Measurements from ENCODE around the gene MTHFR.

Gene MTHFR

DNA sequence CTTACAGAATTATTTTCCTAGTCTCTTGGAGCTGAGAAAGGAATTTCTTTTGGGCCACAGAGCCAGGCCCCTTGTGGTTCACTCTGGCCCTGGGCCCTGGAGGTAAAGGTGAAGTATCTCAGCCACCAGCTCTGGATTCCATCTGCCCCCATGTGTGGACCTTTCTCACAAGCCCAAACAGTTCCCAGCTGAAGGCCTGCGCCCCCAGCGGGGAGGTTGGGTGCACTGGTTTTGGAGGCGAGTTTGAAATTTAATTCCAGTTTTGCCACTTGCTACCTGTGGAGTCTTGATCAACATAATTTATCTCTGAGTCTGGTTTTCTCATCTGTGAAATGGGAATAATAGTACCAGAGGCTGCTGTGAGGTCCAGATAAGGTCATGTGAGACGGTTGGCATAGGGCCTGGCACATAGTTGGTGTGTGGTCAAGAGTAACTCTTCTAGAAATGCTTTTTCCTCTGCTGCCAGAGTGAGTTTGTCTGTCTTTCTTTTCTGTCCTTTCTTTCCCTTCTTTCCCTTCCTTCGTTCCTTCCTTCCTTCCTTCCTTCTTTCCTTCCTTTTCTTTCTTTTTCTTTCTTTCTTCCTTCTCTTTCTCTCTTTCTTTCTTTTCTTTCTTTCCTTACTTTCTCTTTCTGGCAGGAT lies 63.7 kb downstream of the MTHFR start:
- no peaks in the 10 kb centered on the region for H3K27me3 ChIP-seq (ENCODE audit: control insufficient read depth in 1 of 2, insufficient read depth in 2 of 2, low read length in 2 of 2)
- no peak overlapping the region for H3K27ac ChIP-seq (ENCODE audit: low read depth, low read length)
- no peaks in the 10 kb centered on the region for H3K9me3 ChIP-seq (ENCODE audit: low read length)
- peaks cover 6% of the 10 kb centered on the region for H3K4me1 ChIP-seq (ENCODE audit: insufficient read depth, low read length)
- H3K36me3 ChIP-seq (ENCODE audit: insufficient read depth, low read length), result peaks cover 8% of the 10 kb centered on the region
- H3K4me3 ChIP-seq (ENCODE audit: low read depth in 1 of 2, low read length in 2 of 2), result no peak overlapping the region
- no peak overlapping the region for H3K9ac ChIP-seq (ENCODE audit: low read length)

DNA sequence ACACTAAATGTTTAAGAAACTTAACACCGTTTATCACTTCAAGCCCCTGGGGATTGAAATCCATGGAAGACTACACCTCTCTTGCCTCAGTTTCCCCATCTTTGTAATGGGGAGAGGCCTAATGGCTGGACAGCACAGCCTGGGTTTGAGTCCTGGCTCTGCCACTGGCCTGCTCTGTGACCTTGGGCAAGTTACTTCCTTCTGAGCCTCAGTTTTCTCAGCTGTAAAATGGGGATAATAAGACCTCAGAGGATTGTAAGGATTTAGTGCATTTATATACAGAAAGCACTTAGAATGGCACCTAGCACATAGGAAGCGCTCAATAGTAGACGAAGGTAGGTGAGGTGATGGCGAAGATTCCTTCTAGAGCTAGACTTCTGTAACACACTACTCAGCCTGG lies 64.3 kb downstream of the MTHFR start:
- H3K4me3 ChIP-seq (ENCODE audit: low read depth in 1 of 2, low read length in 2 of 2), result no peak overlapping the region
- no peak overlapping the region for H3K9ac ChIP-seq (ENCODE audit: low read length)
- peaks cover 12% of the 10 kb centered on the region for H3K4me1 ChIP-seq (ENCODE audit: insufficient read depth, low read length)
- no peaks in the 10 kb centered on the region for H3K27me3 ChIP-seq (ENCODE audit: control insufficient read depth in 1 of 2, insufficient read depth in 2 of 2, low read length in 2 of 2)
- H3K27ac ChIP-seq (ENCODE audit: low read depth, low read length), result no peak overlapping the region
- no peaks in the 10 kb centered on the region for H3K9me3 ChIP-seq (ENCODE audit: low read length)
- H3K36me3 ChIP-seq (ENCODE audit: insufficient read depth, low read length), result peaks cover 8% of the 10 kb centered on the region

DNA sequence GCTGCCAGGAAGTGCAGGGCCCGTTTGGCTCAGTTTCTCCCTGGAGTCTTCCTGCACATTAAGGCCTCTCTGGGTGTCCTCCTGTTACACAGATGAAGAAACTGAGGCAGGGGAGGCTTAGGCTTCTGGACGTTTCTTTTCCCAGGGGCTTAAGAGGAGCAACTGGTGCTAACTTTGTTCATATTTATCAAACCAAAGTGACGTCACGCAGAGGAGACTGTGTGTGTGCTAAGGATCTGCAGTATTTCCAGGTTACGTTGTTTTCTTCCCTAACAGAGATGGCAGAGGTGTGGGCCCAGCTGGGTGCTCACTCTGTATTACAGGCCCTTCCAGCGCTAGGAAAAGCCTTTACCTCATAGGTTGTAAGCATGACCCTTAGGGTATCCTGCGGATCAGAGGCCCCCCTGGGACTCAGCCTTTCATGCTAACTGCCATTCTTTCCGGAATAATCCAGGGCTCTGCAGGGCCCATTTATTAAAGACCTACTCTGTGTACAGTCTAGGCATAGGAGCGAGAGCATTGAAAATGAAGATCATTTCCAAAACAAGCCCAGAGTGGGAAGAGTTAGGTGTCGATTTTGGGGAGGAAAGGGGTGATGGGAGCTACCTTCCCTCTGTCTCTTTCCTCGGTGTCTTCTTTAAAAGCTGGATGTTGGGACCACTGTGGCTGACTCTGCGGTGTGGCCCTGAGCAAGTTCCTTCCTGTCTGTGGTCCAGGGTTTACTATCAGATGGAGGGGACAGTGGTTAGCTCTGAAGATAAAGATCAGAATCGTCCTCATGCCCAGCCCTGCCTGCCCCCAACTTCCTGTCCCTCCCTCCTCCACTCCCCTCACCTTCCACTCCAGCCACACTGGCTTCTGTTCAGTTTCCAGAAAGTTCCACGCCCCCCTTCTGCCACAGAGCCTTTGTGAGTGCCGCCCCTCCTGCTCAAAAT lies 65.2 kb downstream of the MTHFR start:
- Histone ChIP-seq H3K4me3 (ENCODE audit: low read depth in 1 of 2, low read length in 2 of 2) (no peak overlapping the region), H3K9me3 (ENCODE audit: low read length) (no peaks in the 10 kb centered on the region), H3K27ac (ENCODE audit: low read depth, low read length) (no peak overlapping the region), H3K27me3 (ENCODE audit: control insufficient read depth in 1 of 2, insufficient read depth in 2 of 2, low read length in 2 of 2) (no peaks in the 10 kb centered on the region), H3K4me1 (ENCODE audit: insufficient read depth, low read length) (peaks cover 13% of the 10 kb centered on the region), H3K36me3 (ENCODE audit: insufficient read depth, low read length) (peaks cover under 1% of the 10 kb centered on the region), H3K9ac (ENCODE audit: low read length) (no peak overlapping the region)

DNA sequence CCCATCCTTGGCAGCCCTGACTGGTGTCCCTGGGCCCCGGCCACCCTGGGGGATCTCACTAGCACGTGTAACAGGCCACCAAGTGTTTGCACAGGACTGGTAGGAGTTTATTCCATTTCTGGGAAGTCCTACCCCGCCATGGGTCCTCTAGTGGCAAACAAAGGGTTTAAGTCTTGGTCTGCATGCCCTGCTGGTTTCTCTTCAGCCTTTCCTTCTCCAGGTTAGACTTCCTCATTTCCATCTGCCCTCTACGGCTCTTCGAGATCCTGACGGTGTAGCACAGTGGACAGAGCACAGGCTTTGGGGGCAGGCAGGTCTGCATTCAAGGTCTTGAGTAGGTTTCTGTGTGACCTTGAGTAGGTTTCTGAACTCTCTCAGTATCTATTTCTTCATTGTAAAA lies 67.0 kb downstream of the MTHFR start:
- Histone ChIP-seq H3K9ac (ENCODE audit: low read length) (no peak overlapping the region), H3K4me1 (ENCODE audit: insufficient read depth, low read length) (peaks cover 16% of the 10 kb centered on the region), H3K9me3 (ENCODE audit: low read length) (no peaks in the 10 kb centered on the region), H3K4me3 (ENCODE audit: low read depth in 1 of 2, low read length in 2 of 2) (no peak overlapping the region), H3K27me3 (ENCODE audit: control insufficient read depth in 1 of 2, insufficient read depth in 2 of 2, low read length in 2 of 2) (no peaks in the 10 kb centered on the region), H3K36me3 (ENCODE audit: insufficient read depth, low read length) (no peaks in the 10 kb centered on the region), H3K27ac (ENCODE audit: low read depth, low read length) (no peak overlapping the region)

DNA sequence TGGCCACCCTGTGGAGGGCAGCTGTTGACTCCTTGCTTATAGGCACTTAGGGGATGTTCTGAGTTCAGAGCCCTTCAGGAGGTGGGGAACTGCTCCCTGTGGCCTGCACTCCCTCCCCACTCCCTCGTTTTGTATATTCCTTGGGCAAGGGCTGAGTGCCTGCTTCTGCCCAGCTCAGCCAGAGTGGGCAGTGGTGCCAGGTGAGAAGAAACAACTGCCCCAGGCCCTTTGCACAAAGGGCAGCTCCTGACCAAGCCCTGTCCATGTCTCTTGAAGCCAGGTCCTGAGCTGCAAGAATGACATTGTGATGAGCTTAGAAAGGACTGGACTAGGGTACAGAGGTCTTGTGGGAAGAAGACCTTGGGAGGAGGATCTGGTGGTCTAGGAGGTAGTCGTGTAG lies 67.7 kb downstream of the MTHFR start:
- Histone ChIP-seq H3K4me1 (ENCODE audit: insufficient read depth, low read length) (peaks cover 20% of the 10 kb centered on the region), H3K27me3 (ENCODE audit: control insufficient read depth in 1 of 2, insufficient read depth in 2 of 2, low read length in 2 of 2) (no peaks in the 10 kb centered on the region), H3K4me3 (ENCODE audit: low read depth in 1 of 2, low read length in 2 of 2) (no peak overlapping the region), H3K9me3 (ENCODE audit: low read length) (no peaks in the 10 kb centered on the region), H3K27ac (ENCODE audit: low read depth, low read length) (no peak overlapping the region), H3K9ac (ENCODE audit: low read length) (no peak overlapping the region), H3K36me3 (ENCODE audit: insufficient read depth, low read length) (no peaks in the 10 kb centered on the region)

DNA sequence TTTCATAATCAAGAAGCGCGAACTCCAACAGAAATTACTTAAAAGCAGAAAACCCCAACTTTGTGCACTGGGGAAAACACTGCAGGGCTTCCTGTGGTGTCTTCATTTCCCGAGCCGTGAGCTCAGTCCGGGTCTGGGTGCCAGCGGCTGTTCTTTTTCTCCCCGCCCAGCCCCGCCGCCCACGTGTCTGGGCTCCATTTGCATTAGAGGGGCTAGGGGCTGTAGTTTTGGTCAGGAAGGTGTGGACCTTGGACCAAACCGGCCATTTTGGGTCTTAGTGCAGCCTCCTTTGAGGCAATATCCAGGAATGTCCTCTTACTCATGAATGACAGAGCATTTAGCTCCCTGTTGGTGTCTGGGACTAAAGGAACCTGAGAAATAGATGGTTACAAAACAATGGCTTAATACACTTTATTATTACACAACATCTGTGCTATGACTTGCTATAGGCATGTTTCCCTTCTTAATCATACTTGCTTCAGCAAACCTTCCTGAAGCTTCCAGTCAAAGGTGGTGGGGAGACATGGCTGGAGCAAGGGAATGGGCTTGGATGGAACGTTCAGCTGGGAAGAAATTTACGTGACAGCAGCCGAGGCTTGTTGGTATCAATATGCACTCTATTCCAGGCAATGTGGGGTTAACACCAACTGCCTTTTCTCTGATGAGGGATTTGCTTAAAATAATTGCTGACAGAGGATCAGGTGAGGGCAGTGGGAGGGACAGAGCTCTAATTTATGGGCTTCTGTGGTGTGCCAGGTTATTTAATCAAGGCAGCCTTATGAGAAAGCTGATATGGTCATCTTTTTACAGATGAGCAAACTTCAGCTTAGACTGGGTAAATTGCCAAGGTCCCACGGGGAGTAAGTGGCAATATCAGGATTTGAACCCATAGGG lies 68.8 kb downstream of the MTHFR start:
- H3K27me3 ChIP-seq (ENCODE audit: control insufficient read depth in 1 of 2, insufficient read depth in 2 of 2, low read length in 2 of 2), result no peaks in the 10 kb centered on the region
- H3K27ac ChIP-seq (ENCODE audit: low read depth, low read length), result peak overlapping the region; percentile 87
- peaks cover 30% of the 10 kb centered on the region for H3K4me1 ChIP-seq (ENCODE audit: insufficient read depth, low read length)
- no peaks in the 10 kb centered on the region for H3K36me3 ChIP-seq (ENCODE audit: insufficient read depth, low read length)
- H3K9ac ChIP-seq (ENCODE audit: low read length), result peak overlapping the region; percentile 72
- no peaks in the 10 kb centered on the region for H3K9me3 ChIP-seq (ENCODE audit: low read length)
- H3K4me3 ChIP-seq (ENCODE audit: low read depth in 1 of 2, low read length in 2 of 2), result peak overlapping the region; percentile 58 to 93

DNA sequence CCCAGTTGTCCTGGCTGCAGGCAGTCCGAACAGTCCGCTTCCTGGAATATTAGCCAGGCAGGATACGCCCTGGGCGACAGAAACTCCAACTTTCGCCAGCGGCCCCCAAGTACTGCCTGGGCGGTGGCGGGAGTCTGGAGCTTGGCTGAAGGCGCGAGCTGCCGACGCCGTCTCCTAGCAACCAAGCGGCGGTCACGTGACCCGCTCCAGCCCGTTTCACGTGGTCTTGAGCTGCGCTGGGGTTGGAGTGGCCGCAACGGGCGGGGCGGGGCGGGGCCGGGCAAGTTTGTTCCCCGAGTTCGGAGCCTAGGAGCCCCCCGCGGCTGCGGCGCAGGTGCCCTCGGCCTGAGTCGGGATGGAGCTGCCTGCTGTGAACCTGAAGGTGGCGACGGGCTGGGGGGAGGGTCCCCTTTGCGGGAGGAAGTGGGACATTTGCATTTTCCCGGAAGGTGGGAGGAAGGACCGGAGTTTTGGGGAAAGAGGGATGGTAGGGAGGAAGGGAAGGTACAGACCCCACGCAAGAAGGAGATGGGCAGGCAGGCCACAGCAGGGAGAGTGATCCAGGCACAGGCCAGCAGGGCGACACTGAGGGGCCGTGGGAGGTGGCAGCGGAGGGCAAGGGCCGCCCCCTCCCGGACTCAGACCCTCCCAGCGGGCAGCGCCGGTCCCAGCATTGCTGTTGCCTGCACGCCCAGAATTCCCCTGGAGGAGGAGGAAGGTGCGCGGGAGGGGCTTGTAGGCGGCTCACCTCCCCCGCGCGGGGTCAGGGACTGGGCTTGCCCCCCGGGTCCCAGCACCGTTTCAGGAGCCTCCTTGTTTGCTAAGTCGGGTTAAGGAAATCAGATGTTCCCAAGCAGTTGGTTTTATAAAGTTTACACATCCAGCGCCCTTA lies 69.7 kb downstream of the MTHFR start, which contains the start of gene AGTRAP:
TSS of gene AGTRAP (plus strand) at position 283 of the 892 bp plus-strand sequence. CDS start at position 356, 73 bp downstream.
- Histone ChIP-seq H3K9ac (ENCODE audit: low read length) (peak within 1 kb of the TSS; percentile 72), H3K9me3 (ENCODE audit: low read length) (no peaks in the 10 kb centered on the region), H3K27ac (ENCODE audit: low read depth, low read length) (peak within 1 kb of the TSS; percentile 87), H3K4me3 (ENCODE audit: low read depth in 1 of 2, low read length in 2 of 2) (peak within 1 kb of the TSS; percentile 58 to 93), H3K4me1 (ENCODE audit: insufficient read depth, low read length) (peaks cover 36% of the 10 kb centered on the region), H3K36me3 (ENCODE audit: insufficient read depth, low read length) (no peaks in the 10 kb centered on the region), H3K27me3 (ENCODE audit: control insufficient read depth in 1 of 2, insufficient read depth in 2 of 2, low read length in 2 of 2) (no peaks in the 10 kb centered on the region)
